Tibial nerve (tissue), 4 donors: ENCODE results near the gene BCL2.

Source experiments
- EP300 ChIP-seq, 2 donors: sonication (generic); formaldehyde crosslinking; IDR thresholded peaks; one replicate each; pipeline ENCODE4 v1.6.1; 2017; ENCODE audit warnings: antibody characterized with exemption in 2 of 2, mild to moderate bottlenecking in 1 of 2
- POLR2A ChIP-seq, 2 donors: fragments of 450-650 bp; IDR thresholded peaks; one replicate each; pipeline ENCODE4 v1.6.1; 2017; ENCODE audit warnings: antibody characterized with exemption in 2 of 2, mild to moderate bottlenecking in 2 of 2, moderate library complexity in 2 of 2
- TF ChIP-seq, protein P1 (sequence below), 5 experiments: fragments of 200-600 bp in 3 of 5; fragments of 450-650 bp in 2 of 5; sonication (generic) in 3 of 5; IDR thresholded peaks; one replicate each; pipeline ENCODE4 v1.5.1; 2016 to 2019; ENCODE audit warnings: antibody characterized with exemption in 5 of 5, mild to moderate bottlenecking in 3 of 5, moderate library complexity in 2 of 5

DNA sequence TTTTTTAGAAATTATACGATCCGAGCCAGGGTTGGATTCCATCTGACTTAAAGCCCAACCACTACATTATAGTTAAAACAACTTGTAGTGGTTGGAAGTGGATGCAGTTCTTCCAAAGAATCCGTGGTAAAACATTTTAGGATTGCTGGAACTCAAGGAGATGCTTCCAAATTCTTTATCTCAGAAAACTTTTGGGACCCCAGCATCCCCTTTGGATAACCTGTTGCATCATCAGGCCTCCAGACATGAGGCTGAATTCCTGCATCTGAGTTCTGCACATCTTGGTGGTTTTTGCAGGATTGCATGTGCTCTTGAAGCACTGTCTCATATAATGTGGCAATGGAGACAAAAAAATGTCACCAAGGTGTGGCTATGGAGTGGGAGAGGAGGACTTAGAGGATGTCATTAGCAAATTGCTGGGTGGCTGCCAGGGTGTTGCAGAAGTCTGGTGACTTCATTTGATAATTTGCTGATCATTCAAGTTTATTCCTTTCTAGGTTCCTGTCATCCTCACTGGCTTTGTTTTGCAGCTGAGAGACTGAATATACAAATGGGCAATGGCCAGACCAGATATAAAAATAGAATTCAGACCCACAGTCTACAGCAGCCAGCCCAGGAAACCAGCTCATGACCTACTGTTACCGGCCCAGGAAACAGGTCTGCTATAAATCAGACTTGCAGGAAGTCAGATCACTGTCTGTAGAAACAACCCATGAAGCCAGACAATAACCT lies 207.7 kb downstream of the BCL2 start:
- TF ChIP-seq, protein P1, sequence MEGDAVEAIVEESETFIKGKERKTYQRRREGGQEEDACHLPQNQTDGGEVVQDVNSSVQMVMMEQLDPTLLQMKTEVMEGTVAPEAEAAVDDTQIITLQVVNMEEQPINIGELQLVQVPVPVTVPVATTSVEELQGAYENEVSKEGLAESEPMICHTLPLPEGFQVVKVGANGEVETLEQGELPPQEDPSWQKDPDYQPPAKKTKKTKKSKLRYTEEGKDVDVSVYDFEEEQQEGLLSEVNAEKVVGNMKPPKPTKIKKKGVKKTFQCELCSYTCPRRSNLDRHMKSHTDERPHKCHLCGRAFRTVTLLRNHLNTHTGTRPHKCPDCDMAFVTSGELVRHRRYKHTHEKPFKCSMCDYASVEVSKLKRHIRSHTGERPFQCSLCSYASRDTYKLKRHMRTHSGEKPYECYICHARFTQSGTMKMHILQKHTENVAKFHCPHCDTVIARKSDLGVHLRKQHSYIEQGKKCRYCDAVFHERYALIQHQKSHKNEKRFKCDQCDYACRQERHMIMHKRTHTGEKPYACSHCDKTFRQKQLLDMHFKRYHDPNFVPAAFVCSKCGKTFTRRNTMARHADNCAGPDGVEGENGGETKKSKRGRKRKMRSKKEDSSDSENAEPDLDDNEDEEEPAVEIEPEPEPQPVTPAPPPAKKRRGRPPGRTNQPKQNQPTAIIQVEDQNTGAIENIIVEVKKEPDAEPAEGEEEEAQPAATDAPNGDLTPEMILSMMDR (IDR thresholded peaks at IDR 0.05): no peak
- TF ChIP-seq EP300 (IDR thresholded peaks at IDR 0.05): no peak
- no peak for TF ChIP-seq POLR2A (IDR thresholded peaks at IDR 0.05)
